Activated CD4-positive, alpha-beta T cell treated with anti-CD3 and anti-CD28 coated beads, Interleukin-2, amount 50 U/mL, for 1 hour (primary cell): ENCODE results near the gene FAU.

Experiments
- DNase-seq: peaks from one replicate; pipeline ENCODE4 v3.0.0-alpha.2; 2020

The FAU gene

DNA sequence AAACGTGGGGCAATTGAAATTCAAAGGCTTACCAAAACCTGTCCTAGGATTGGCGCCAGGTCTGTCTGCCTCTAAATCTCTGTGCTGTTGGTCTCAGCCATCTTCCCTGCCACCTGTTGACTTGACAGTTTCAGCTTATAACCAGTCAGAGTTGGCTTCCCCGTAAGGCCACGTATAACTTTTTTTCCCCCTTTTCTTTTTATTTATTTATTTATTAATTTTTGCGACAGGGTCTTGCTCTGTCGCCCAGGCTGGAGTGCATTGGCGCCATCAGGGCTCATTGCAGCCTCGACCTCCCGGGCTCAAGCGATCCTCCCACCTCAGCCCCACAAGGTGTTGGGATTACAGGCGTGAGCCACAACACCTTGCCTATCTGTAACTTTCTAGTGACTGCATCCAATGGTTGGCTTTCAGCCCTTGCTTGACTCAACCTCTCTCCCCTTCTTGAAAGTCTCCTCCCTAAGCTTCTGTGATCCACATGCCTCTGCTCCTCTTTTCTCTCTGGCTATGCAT lies 13.8 kb upstream of the FAU start:
- DNase-seq, result no peak

DNA sequence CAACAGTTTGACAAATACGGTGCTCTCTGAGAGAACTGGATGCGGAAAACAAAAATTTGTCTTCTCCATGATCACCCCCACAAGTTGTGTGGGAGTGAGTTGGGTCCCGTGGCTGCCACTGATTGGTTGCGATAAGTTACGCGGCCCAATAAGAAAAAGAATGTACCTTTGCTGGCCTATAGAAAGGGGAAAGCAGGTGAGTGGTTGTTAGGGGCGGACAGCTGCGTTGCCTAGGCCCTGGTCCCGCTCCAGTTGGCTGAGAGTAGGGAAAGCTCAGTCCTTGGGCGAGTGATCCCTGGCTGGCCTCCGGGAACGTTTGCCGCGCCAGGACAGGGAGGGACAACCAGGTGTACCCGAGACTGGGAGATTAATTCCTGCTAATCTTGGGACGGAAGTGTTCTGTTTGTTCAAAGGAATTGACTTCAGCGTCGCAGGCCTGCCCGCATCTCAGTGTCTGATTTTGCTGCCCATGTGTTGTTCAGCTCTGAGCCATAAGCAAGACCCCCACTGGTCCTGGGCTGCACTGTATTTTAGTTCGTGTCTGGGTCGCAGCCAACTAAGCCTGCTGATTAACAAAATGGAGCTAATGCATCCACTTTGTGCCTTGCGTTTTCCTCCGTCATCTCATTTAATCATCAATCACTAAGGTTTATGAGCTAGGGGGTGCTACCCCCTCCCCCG lies 13.2 kb upstream of the FAU start:
- peak; percentile 75 for DNase-seq

DNA sequence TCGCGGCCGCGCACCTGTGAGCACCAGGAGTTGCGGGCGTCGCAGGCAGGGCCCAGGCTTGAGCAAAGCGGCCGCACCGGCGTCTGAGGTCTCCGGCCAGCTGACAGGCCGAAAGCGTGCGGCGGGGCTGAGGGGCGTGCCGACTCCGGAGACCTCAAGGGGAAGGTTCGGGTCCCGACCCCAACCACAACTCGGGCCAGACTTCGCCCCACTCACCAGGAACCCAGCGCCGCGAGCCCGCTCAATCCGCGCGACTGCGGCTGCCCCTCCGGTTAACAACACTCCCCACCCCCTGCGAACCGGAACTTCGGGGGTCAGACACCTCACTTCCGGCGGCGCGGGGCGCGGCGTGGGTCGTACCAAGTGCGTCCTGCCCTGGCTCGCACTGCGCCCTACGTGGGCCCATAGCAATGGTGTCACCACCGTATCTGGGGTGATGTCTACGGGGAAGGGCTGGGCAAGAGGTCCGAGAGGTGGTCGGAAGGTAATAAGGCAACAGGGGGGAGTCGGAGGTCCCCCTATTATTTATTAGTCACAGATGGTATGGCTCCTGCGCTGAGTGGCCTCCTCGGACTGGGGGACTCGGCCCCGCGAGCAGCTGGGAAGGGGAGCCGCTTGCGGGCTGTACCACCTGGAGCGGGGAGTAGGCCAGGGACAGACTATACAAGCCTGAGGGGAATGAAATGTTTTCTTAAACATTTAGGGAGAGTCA lies 12.5 kb upstream of the FAU start, which contains the start of gene SYVN1:
Gene SYVN1 (minus strand): TSS at position 280 of the 712 bp plus-strand sequence. CDS start 918 bp downstream, outside the sequence.
- DNase-seq, result peak; percentile 88

DNA sequence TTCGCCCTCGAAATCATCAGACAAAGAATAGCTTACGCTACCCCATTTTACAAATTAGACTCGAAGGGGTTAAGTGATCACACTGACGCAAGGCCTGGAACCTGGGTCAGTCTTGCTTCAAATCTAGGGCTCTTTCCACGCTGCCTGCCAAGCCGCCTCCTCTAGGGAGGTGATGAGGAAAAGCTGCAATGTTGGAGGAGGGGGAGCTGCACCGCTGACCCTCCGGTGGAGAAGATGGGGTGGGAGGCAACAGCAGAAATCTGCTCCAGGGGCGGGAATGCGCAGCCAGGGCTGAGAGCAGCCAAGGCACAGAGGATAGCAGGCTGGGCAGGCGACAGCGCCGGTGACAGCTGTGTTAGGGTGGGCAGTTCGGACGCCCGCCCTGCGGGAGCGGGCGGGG lies 11.8 kb upstream of the FAU start:
- DNase-seq, result no peak

DNA sequence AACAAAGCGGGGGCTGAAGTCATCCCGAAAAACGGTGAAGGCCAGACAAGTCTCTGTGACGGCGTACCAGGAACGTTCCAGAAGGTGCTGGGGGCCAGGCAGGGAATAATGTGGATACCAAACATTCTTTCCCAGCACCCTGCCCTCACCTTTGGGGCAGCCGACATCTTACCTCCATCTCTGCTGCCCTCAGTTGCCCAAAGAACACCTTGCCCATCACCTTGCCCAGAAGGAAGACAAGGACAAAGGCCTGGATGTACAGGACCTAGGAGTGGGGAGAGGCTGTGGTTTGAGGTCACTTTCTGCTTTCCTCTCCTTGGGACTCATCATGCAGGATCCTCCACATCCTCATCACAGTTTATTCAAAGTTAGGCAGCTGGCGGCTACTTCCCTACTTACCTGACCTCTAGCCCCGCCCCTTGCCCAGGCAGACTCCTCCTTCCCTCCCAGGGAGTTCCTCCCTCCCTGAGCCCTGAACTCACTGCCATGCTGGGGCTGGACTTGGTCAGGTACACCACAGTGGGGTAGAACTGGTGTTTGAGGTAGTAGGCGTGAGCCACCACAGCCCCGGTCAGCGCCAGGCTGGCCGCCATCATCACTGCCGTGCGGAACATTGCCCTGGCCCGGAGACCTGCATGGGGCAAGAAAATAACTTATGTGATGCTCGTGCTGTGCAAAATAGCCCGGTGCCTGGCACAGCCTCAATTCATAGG lies 11.2 kb upstream of the FAU start:
- DNase-seq, result peak; percentile 47

DNA sequence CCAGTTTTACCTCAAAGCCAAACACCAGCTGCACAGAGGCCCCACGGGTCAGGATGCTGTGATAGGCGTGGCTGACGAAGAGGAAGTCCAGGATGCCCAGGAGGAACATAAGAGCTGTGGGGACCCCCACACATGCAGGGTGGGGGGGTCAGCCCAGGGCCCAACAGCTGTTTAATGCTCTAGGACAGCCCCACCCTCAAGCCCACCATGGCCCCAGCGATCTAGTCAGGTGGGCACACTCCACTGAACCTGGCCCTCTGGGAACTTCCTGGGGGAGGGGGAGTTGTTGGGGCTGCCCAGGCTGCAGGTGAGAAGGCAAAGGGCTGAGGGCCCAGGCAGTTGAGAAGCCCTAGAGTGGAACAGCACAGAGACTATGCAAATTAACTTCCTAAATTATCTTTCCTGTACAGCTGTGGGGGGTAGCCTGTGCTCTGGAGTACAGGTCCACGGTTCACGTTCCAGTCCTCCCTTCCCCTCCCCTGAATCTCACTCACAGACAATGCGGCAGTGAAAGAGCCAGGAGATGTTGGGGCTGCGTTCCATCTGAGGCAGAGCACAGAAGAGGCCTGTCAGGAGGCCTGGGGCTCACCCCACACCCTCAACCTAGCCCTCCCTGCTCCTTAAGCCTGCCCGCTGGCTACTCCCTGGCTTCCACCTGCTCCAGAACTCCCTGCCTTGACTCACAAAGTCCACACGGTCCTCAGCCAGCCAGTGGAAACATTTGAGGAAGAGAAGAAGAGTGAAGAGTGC lies 10.5 kb upstream of the FAU start:
- no peak for DNase-seq

DNA sequence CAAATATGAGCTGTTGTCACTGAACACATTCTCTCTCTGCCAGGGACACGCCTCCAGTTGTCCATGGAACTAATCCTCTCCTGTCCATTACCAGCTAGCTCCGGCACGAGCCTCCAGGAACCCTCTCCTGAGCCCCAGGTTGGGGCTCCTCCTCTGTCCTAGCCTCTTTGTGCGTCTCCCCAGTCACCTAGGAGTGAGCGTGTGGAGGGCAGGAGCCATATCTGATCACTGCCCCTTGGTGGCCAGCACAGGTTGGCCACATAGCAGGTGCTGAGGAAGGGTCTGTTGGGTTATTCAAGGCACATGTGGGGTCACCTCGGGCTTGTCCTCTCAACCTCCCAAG lies 9.9 kb upstream of the FAU start:
- DNase-seq, result no peak

DNA sequence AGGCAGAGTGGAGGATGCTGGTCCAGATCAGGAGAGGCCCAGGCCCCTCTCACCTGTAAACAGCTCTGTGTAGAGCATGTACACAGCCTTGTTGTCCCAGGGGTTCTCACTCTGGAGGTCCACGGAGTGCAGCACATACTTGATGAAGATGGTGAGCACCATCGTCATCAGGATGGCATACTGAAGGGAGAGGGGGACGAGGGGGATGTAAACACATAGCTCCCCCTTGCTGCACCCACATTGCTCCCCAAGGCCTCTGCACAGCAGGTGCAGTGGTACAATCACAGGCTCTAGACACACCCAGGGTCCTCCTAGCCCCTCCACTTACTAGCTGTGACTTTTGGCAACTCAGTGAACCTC lies 9.5 kb upstream of the FAU start:
- DNase-seq, result no peak

DNA sequence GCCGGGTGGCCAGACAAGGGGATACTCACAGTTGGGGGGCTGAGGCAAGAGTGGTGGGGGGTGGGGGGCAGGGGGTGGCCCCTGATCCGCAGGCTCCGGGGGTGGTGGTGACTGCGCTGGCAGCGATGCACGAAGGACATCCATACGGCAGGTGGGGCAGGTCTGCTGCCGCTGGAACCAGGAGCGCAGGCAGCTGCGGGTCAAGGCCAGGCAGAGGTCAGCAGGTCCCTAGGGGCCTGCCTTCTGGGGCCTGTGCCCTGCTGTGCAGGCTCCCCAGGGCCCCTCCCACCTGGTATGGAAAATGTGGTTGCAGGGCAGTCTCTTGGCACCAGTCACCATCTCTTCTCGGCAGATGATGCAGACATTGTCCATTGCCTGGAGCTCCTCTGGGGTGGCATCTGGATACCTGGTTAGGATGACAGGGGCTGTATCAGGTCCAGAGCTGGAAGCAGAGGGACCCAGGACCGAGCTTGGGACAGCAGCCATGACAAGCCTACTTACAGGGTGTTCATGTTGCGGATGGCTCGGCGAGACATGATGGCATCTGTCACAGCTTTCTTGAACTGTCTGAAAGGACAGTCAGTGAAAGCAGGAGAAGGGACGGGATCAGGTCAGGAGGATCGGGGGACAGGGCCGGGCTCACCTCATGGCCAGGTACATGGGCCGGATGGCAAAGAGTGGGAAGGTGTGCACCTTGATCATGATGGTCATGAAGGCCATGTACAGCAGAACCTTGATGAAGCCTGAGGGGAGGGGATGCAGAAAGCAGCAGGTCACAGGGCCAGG lies 8.9 kb upstream of the FAU start:
- no peak for DNase-seq

DNA sequence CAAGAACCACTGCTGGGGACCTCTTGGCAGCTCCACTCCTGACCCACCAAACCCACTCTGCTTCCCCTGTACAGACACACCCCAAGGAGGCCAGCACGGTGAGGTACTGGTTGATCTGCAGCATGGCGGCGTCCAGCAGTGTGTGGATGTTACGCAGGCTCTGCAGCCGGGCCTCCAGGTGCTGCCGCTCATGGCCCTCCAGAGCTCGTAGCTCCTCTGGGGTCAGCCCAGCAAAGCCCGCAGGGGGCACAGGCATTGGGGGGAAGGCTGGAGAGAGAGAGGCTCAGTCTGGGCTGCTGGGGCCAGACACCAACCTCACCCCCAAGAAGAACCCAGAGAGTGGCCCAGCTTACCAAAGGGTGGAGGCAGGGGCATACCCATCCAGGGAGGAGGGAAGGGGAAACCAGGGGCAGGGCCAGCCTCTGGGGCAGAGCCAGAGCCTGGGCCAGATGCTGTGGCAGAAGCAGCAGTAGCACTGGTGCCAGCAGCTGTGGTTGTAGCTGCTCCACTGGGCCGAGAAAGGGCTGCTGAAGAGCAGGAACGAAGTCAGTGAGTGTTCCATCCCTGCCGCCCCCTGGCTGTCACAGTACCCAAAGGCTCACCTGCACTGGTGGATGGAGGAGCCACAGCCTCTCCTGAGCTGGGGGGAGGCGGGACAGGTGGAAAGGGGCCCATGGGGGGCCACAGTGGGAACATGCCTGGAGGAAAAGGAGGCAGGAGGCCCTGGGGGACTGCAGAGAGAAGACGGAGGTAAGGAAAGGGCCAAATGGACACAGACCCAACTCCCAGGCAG lies 7.9 kb upstream of the FAU start:
- DNase-seq, result no peak

DNA sequence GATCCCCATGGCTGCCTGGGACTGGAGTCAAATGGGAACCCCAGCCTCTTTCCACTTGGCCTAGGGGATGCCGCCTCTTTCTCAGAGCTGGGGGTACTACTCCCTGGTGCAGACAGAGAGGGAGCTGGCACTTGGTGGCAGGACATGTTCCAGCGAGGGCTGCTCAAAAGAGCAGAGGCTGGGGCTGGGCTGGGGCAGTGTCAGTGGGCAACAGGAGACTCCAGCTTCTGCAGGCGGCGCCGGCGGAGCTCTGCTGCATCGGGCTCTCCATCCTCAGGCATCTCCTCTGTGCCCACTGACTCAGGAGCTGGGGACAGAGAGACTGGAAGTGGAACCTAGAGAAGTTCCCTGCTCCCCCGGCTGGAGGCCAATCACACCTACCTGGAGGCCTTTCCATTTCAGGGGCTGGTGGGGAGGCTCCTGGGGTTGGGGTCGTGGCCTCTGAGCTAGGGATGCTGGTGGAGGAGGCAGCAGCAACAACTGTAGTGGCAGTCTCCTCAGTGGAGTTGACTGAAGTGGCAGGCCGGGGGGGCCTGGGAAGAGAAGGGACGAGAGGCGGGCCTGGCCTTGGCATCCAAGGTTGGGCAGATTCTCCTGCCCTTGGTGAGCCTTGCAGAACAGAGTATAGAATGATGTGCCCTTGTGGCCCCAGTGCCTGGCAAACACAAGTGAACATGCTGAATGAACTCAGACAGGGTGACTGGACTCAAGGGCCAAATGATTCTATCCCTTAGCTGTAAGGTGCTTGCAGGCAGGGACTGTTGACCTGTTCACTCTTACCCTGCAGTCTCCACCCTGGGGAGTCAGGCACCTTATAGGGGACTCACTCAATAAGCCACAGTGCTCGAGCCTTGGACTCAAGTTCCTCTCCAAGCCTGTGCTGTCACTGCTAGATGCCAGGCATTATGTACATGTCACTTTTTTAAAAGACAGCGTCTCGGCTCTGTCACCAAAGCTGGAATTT lies 6.5 kb upstream of the FAU start:
- no peak for DNase-seq

DNA sequence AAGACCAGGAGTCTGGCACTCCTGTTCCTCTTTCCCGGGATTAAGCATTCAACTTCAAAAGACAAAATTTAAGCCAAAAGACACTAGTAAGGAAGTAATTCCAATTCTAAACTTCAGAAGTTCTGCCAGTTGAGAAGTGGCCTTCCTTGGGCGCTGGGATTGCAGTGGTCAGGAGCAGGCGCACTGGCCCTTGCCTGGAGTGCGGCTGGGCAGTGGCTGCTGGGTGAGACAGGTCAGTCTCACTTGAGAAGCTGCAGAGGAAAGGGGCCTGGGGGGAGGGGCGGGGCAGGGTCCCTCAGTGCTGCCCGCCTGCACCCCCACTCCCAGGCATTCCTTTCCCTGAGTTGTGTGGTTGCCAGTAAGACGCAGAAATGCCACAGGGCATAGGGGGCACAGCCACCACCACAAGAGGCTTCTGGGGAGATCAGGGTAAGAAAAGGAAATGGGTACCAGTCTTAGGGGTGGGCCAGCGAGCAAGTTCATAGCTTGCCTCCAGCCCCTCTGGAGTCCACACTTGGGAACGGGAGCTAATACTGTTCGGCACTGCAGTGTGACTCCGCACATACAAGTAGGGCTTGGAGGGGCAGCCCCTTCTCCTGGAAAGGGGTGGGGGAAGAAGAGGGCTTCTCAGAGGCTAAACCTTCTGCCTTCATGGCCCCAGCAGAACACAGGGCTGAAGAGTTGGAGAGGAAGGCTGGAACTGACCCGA lies 5.7 kb upstream of the FAU start:
- DNase-seq, result no peak

DNA sequence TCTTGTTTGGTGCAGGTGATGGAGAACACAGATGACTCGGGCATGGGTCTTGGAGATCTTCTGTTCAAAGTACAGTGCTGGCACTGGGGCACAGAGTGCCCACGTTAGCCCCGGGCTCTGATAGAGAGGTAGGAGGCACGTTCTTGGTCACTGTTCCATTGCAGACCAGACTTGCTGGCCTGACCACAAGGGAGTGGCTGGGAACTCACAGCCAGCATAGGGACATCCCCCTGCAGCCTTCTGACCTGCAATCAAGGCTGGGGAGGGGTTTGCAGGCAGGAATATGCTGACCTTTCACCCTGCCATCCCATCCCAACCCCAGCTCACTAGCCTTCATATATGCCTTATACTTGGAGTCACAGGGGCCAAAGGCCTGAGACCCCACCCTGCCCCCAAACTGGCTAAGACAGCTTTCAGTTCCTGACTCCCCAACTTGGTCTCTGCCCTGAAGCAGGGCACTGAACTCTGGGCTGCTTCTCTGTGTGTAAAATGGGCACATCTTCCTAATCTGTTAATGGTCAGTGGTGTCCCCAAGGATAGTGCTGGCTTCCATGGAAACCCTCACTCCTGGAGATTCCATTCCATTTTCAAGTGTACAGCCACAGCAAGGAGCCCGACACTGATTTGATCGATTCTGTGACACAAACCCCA lies 4.8 kb upstream of the FAU start:
- DNase-seq, result no peak

DNA sequence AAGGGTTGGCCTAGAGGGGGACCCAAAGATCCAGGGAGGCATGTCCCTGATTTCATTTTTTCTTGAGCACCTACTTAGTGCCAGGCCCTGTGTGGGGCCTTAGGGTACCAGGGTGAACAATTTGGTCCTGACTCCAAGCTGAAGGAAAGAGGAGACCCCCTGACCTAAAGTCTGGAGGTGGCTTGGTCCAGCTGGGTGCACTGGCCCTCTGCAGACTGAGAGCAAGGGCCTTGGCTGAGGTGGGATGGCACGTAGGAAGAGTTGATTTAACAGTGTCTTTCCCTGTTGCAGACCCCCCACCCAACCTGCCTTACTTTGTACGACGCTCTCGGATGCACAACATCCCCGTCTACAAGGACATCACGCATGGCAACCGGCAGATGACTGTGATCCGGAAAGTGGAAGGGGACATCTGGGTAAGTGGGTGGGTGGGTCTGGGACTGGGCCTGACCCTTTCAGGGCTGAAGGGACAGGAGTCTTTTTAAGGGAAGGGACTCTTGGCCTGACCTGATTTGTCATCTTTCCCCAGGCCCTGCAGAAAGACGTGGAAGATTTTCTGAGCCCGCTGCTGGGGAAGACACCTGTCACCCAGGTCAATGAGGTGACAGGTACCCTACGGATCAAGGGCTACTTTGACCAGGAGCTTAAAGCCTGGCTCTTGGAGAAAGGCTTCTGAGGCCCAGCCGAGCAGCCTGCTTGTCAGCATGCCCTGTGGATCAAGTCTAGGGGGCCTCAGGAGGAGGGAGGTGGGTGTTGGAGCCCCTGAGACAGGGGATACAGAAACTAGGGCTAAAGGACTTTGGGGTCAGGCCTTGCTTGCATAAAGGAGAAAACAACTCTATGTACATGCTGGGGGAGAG lies 3.5 kb upstream of the FAU start:
- DNase-seq, result no peak

DNA sequence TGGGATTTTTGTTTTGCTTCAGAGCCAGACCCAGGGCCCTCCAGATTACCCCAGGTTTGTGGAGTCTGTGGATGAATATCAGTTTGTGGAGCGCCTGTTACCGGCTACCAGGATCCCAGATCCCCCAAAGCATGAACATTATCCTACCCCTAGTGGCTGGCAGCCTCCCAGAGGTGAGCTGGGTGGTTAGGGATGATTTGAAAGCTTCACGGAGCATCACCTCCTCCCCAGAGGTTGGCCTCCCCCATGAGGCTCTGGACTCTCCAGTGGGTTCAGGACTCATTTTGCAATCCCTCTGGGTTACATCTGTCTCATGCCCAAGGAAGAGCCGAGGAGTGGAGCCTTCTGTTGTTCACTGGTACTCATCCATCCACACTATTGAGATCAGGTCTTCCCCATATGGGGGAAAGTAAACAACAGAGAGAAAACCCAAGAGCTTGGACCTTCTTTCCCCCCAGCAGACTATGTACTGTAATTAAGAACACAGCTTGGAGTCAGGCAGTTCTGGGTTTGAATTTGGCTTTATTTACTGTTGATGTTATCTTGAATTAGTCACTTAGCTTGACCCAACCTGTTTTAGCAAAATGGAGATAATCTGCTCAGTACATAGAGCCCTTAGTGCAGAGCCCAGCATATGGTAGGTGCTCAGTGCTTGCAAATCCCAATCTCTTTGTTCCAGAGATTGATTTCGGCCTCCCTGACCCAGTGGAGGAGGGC lies 2.7 kb upstream of the FAU start:
- no peak for DNase-seq

DNA sequence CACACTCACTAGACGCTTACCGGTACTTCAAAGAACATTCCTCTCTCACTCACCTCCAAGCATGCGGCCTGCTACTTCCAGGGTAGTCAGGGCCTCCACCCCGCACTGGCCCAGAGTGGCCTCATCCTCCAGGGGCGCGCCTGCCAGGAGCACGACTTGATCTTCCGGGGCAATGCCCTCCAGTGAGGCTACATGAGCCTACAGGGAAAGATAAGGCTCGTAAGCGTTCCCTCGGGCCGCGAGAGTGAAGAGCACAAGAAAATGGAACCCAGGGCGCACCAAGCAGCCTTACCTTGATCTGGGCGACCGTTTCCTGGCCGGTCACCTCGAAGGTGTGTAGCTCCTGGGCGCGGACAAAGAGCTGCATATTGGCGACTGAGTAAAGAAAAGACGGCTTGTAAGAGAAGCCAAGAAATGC lies 478 bp downstream of the FAU start:
- no peak for DNase-seq

DNA sequence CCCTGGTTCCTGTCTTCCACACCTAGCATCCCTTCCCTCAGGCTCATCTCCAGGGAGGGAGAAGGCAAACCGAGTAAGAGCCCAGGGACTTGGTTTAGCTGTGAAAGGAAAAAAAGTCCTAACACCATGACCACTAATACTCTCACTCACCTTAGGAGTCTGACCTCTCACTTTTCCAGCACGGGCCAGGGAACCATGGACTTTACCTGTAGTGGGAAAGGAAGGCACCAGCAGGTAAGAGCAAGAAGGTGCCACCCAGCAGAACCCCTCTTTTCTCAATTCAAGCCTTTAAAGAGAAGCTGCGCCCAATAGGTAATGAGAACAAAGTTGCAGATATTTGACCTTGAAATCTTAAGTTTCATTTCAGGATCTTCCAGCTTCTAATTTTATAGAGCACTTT lies 1.1 kb downstream of the FAU start:
- no peak for DNase-seq

DNA sequence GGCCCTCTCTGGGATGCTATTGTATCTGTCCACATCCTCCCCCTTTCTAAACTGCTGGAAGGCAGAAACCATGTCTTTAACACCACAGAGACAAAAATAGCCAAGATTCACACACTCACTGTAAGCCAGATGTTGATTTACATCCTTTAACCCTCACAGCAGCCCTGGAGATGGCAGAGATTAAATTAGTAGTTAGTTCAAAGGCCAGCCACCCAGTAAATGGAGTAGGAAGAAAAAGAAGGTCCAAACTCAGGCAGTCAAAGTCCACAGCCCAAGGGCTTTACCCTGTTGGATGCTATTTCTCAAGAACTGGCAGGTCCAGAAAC lies 2.3 kb downstream of the FAU start:
- DNase-seq, result no peak
